Testis (tissue), 2 donors: ENCODE measurements around the gene TAF3.

Experiments
- CTCF ChIP-seq, 3 experiments: fragments of 450-650 bp in 2 of 3; fragments of 200-600 bp in 1 of 3; sonication (generic) in 1 of 3; IDR thresholded peaks; one replicate each; pipeline ENCODE4 v1.5.1; 2016 to 2019; ENCODE audit warnings: antibody characterized with exemption in 3 of 3, mild to moderate bottlenecking in 2 of 3, moderate library complexity in 1 of 3
- POLR2A ChIP-seq: fragments of 450-650 bp; IDR thresholded peaks from one replicate; pipeline ENCODE4 v1.6.1; 2017; ENCODE audit warnings: antibody characterized with exemption, mild to moderate bottlenecking, moderate library complexity

GRCh38 chr10:7789390-7789789 is 28.9 kb upstream of the TAF3 start:
- TF ChIP-seq CTCF (IDR thresholded peaks at IDR 0.05) (no peak), POLR2A (no peak)
